GM19372 (cell line): Measurements from ENCODE around the gene HTR3C.
"Not testable (repeated sequence)": the region's sequence is repeated elsewhere in the genome, so short reads cannot be mapped to it uniquely, and the experiment has no call there.

Experiments used
- ATAC-seq: cut with Tn5 transposase; IDR thresholded peaks from one replicate; pipeline ENCODE4 v1.9.1; 2021; ENCODE audit warnings: mild to moderate bottlenecking, low read depth, moderate library complexity; ENCODE audit not compliant: unreplicated experiment

Gene HTR3C

GRCh38 chr3:184052767-184053166 lies at the start of gene HTR3C:
HTR3C (plus strand) TSS chr3:184053047; CDS start chr3:184053081, 34 bp downstream.
- ATAC-seq: no peak

- no peak for ATAC-seq
These were observed 49.5 kb upstream of the HTR3C start for GRCh38 chr3:184003187-184003967.

- ATAC-seq: no peak
These were observed 48.4 kb upstream of the HTR3C start for GRCh38 chr3:184004476-184004875.

- ATAC-seq: peak; percentile 75
These were observed 46.8 kb upstream of the HTR3C start for GRCh38 chr3:184005941-184006507.

GRCh38 chr3:184007143-184007813 lies 45.6 kb upstream of the HTR3C start:
- not testable (repeated sequence) for ATAC-seq

- ATAC-seq: no peak
These were observed 44.7 kb upstream of the HTR3C start for GRCh38 chr3:184008161-184008560.

GRCh38 chr3:184011230-184011876 lies 41.5 kb upstream of the HTR3C start:
- ATAC-seq: no peak

GRCh38 chr3:184011937-184012889 lies 40.6 kb upstream of the HTR3C start:
- ATAC-seq: no peak

- ATAC-seq: no peak
These were observed 37.3 kb upstream of the HTR3C start for GRCh38 chr3:184015381-184016019.

- ATAC-seq: no peak
These were observed 36.7 kb upstream of the HTR3C start for GRCh38 chr3:184016169-184016570.

GRCh38 chr3:184016811-184017671 lies 35.8 kb upstream of the HTR3C start:
- peak; percentile 69 for ATAC-seq

GRCh38 chr3:184017672-184018423 lies 35.0 kb upstream of the HTR3C start, which contains the start of gene ABCC5:
ABCC5 (minus strand) TSS chr3:184017884; CDS start chr3:184014392, 3,492 bp downstream.
- peak; percentile 94 for ATAC-seq

GRCh38 chr3:184018424-184018973 lies 34.3 kb upstream of the HTR3C start:
- ATAC-seq: no peak

- ATAC-seq: no peak
These were observed 30.5 kb upstream of the HTR3C start for GRCh38 chr3:184022323-184022722.

- not testable (repeated sequence) for ATAC-seq
These were observed 27.6 kb upstream of the HTR3C start for GRCh38 chr3:184025256-184025655.

- ATAC-seq: not testable (repeated sequence)
These were observed 24.5 kb upstream of the HTR3C start for GRCh38 chr3:184028275-184028890.

GRCh38 chr3:184029443-184029842 lies 23.4 kb upstream of the HTR3C start:
- no peak for ATAC-seq
